Nephron (organoid): ENCODE data around the gene SERPINB11.
"Not testable (repeated sequence)": the region's sequence is repeated elsewhere in the genome, so short reads cannot be mapped to it uniquely, and the experiment has no call there.

Experiments used
- H3K27ac Mint-ChIP-seq, 3 experiments: 2 replicates each; pipeline ENCODE4 v1.8.0; 2020; ENCODE audit warnings: mixed read lengths in 3 of 3, mild to moderate bottlenecking in 2 of 3, moderate library complexity in 1 of 3
- H3K27me3 Mint-ChIP-seq: 2 replicates; pipeline ENCODE4 v1.8.0; 2021; ENCODE audit warnings: low read depth, mild to moderate bottlenecking, moderate library complexity, mixed read lengths
- H3K36me3 Mint-ChIP-seq: 2 replicates; pipeline ENCODE4 v1.8.0; 2020; ENCODE audit warnings: low read depth, mixed read lengths
- H3K4me1 Mint-ChIP-seq: 2 replicates; pipeline ENCODE4 v1.8.0; 2020; ENCODE audit warnings: mixed read lengths
- H3K4me3 Mint-ChIP-seq, 3 experiments: 2 replicates each; pipeline ENCODE4 v1.8.0; 2020; ENCODE audit warnings: mild to moderate bottlenecking in 3 of 3, mixed read lengths in 3 of 3, moderate library complexity in 2 of 3
- H3K9me3 Mint-ChIP-seq: 2 replicates; pipeline ENCODE4 v1.8.0; 2020; ENCODE audit warnings: mixed read lengths
- CTCF ChIP-seq, 3 experiments: fragments of 200-600 bp; sonication (generic); IDR thresholded peaks; one replicate each; pipeline ENCODE4 v1.5.0; 2021; ENCODE audit warnings: antibody characterized with exemption in 3 of 3; ENCODE audit not compliant: unreplicated experiment in 3 of 3

Gene SERPINB11

GRCh38 chr18:63757541-63757940, 54.8 kb downstream of the SERPINB11 start:
- Mint-ChIP-seq H3K27me3 (no peaks in the 10 kb centered on the region), H3K9me3 (peaks cover 15% of the 10 kb centered on the region), H3K36me3 (peaks cover 8% of the 10 kb centered on the region)

GRCh38 chr18:63758615-63759240, 56.0 kb downstream of the SERPINB11 start:
- peaks cover 15% of the 10 kb centered on the region for H3K9me3 Mint-ChIP-seq

More at GRCh38 chr18:63757541-63757940, 54.8 kb downstream of the SERPINB11 start:
- Mint-ChIP-seq H3K4me3 (no peak overlapping the region), H3K27ac (no peak overlapping the region), H3K4me1 (no peaks in the 10 kb centered on the region)
- TF ChIP-seq CTCF (IDR thresholded peaks at IDR 0.05; ENCODE audit: unreplicated experiment in 3 of 3), result no peak

GRCh38 chr18:63759786-63760185, 57.0 kb downstream of the SERPINB11 start:
- not testable (repeated sequence) for H3K27me3 Mint-ChIP-seq, H3K4me1 Mint-ChIP-seq, H3K27ac Mint-ChIP-seq, H3K36me3 Mint-ChIP-seq, H3K4me3 Mint-ChIP-seq
- H3K9me3 Mint-ChIP-seq, result peaks cover 15% of the 10 kb centered on the region

More at GRCh38 chr18:63758615-63759240, 56.0 kb downstream of the SERPINB11 start:
- Mint-ChIP-seq H3K27me3 (no peaks in the 10 kb centered on the region), H3K4me3 (no peak overlapping the region), H3K27ac (peak overlapping the region in 1 of 3 experiments; percentile 75), H3K36me3 (peaks cover 8% of the 10 kb centered on the region), H3K4me1 (no peaks in the 10 kb centered on the region)
- TF ChIP-seq CTCF (IDR thresholded peaks at IDR 0.05; ENCODE audit: unreplicated experiment in 3 of 3), result no peak

- H3K27ac Mint-ChIP-seq, result no peak overlapping the region
- H3K4me3 Mint-ChIP-seq, result no peak overlapping the region
- peaks cover 8% of the 10 kb centered on the region for H3K36me3 Mint-ChIP-seq
- TF ChIP-seq CTCF (IDR thresholded peaks at IDR 0.05; ENCODE audit: unreplicated experiment in 3 of 3), result no peak
- peaks cover 15% of the 10 kb centered on the region for H3K9me3 Mint-ChIP-seq
- H3K27me3 Mint-ChIP-seq, result no peaks in the 10 kb centered on the region
- H3K4me1 Mint-ChIP-seq, result no peaks in the 10 kb centered on the region
Observed at GRCh38 chr18:63762518-63762917, 59.8 kb downstream of the SERPINB11 start.

GRCh38 chr18:63763831-63764600, 61.3 kb downstream of the SERPINB11 start:
- Mint-ChIP-seq H3K9me3 (peaks cover 21% of the 10 kb centered on the region), H3K27me3 (no peaks in the 10 kb centered on the region), H3K36me3 (peaks cover 8% of the 10 kb centered on the region), H3K4me1 (no peaks in the 10 kb centered on the region), H3K4me3 (no peak overlapping the region), H3K27ac (no peak overlapping the region)
- TF ChIP-seq CTCF (IDR thresholded peaks at IDR 0.05; ENCODE audit: unreplicated experiment in 3 of 3), result no peak

DNA sequence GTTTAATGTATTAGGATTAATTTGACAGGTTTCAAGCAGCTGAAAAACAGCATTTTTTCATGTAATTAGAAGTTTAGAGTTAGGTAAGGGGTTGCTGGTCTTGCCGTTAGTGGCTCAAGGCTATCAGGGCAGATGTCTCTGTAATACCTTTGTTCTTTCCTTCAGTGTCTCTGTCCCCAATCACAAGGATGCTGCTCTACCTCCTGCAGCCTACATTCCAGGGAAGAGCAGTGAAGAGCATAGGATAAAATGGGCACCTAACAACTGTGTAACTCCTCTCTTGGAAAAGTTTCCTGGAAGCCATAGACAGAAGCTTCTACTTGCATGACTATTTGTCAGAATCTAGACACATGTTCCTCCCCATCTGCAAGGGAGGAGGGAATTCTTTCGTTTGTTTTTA, 63.1 kb downstream of the SERPINB11 start:
- Mint-ChIP-seq H3K9me3 (peaks cover 12% of the 10 kb centered on the region), H3K4me1 (no peaks in the 10 kb centered on the region), H3K36me3 (no peaks in the 10 kb centered on the region), H3K27me3 (no peaks in the 10 kb centered on the region), H3K27ac (no peak overlapping the region), H3K4me3 (no peak overlapping the region)
- TF ChIP-seq CTCF (IDR thresholded peaks at IDR 0.05; ENCODE audit: unreplicated experiment in 3 of 3), result no peak
